Transverse colon (tissue), 4 donors: ENCODE results near the gene ST3GAL4. TPM values are rescaled to one million over a fixed set of nuclear protein-coding genes. Genes with fewer than 3 reads are reported as not detected.

Experiments used
- DNase-seq: peaks from one replicate; pipeline ENCODE4 v3.0.0-alpha.2; 2019
- H3K27ac ChIP-seq, 4 donors: fragments of 200-600 bp; sonication (generic); 2 replicates each; pipeline ENCODE4 v1.5.1; 2016 to 2018; ENCODE audit warnings: inconsistent platforms in 4 of 4
- H3K27me3 ChIP-seq: fragments of 200-600 bp; sonication (generic); 2 replicates; pipeline ENCODE4 v1.5.1; 2017; ENCODE audit warnings: inconsistent platforms
- H3K36me3 ChIP-seq, 4 donors: fragments of 200-600 bp; sonication (generic); 2 replicates each; pipeline ENCODE4 v1.5.1; 2017 to 2019; ENCODE audit warnings: inconsistent platforms in 4 of 4
- H3K4me1 ChIP-seq, 4 donors: fragments of 200-600 bp; sonication (generic); 2 replicates each; pipeline ENCODE4 v1.5.1; 2017 to 2020; ENCODE audit warnings: inconsistent platforms in 4 of 4
- H3K4me3 ChIP-seq, 4 donors: fragments of 200-600 bp; sonication (generic); 1 replicate in 1 of 4; 2 replicates in 3 of 4; pipeline versions ENCODE4 v1.5.1 to v1.6.1; 2017 to 2019; ENCODE audit warnings: inconsistent platforms in 4 of 4
- H3K9me3 ChIP-seq, 2 donors: fragments of 200-600 bp; sonication (generic); 2 replicates each; pipeline ENCODE4 v1.5.1; 2017 to 2019; ENCODE audit warnings: inconsistent platforms in 2 of 2
- CTCF ChIP-seq, 5 experiments: fragments of 200-600 bp in 3 of 5; fragments of 450-650 bp in 2 of 5; sonication (generic) in 3 of 5; IDR thresholded peaks; 1 replicate in 2 of 5; 2 replicates in 3 of 5; pipeline ENCODE4 v1.5.1; 2016 to 2017; ENCODE audit warnings: antibody characterized with exemption in 5 of 5, inconsistent platforms in 3 of 5, mild to moderate bottlenecking in 2 of 5, moderate library complexity in 1 of 5
- EP300 ChIP-seq: sonication (generic); formaldehyde crosslinking; IDR thresholded peaks from one replicate; pipeline ENCODE4 v1.6.1; 2017; ENCODE audit warnings: antibody characterized with exemption, low read depth
- POLR2A ChIP-seq: fragments of 450-650 bp; IDR thresholded peaks from one replicate; pipeline ENCODE4 v1.6.1; 2016; ENCODE audit warnings: antibody characterized with exemption, mild to moderate bottlenecking, moderate library complexity
- POLR2AphosphoS5 ChIP-seq, 3 donors: sonication (generic); formaldehyde crosslinking; IDR thresholded peaks; one replicate each; pipeline ENCODE4 v1.6.1; 2016; ENCODE audit warnings: antibody characterized with exemption in 3 of 3
- WGBS, 2 donors: methylation state at CpG; one replicate each; pipeline ENCODE4 v1.1.5; 2018; ENCODE audit warnings: low coverage in 1 of 2; 5-methylcytosine and 5-hydroxymethylcytosine counted together
- in situ Hi-C, 4 donors: fragments of 200-750 bp; cut with MboI; loops; one replicate each; pipeline versions ENCODE4 v1.15.0 to v1.15.1; 2017; ENCODE audit warnings: low sequenced_read_pairs in 3 of 4, low pct_ligation_motif_present in 1 of 4, low pct_unique_long_range_greater_than_20kb in 1 of 4
- intact Hi-C: fragments of 100-400 bp; cut with DNase I; formaldehyde crosslinking; loops from one replicate; pipeline ENCODE4 v1.15.1; 2023; ENCODE audit warnings: low total_unique reads
- total RNA-seq, 4 donors: library from RNA; depleted of rRNA; stranded (reverse); fragments of >200 nt; gene quantifications; one replicate each; pipeline ENCODE4 v1.1.0, GENCODE V29; 2016

Gene ST3GAL4
- total RNA-seq, 4 donors from 2014 or later, result 26.1 to 206 (median 166) TPM

GRCh38 chr11:126414615-126415014 lies 59.1 kb downstream of the ST3GAL4 start:
- intact Hi-C loops (no loop called here), in situ Hi-C loops (loop anchor here in 2 of 4 donors (10.0 to 25.0 kb wide), 2 partner anchors 100 to 102 kb away; partner anchors contain the start of gene DCPS (in 1 of the 2))
- Histone ChIP-seq H3K36me3 (no peaks in the 10 kb centered on the region), H3K9me3 (no peaks in the 10 kb centered on the region), H3K4me1 (peaks cover 16 to 37% (median 28%) of the 10 kb centered on the region in 4 donors), H3K27ac (peak overlapping the region; percentile 77 to 86 (median 82)), H3K27me3 (no peaks in the 10 kb centered on the region), H3K4me3 (no peak overlapping the region)
- no peak for TF ChIP-seq CTCF (IDR thresholded peaks at IDR 0.05)
- TF ChIP-seq EP300, result no peak
- no peak for TF ChIP-seq POLR2AphosphoS5 (IDR thresholded peaks at IDR 0.05)
- no peak for TF ChIP-seq POLR2A
- 59 to 60% methylated on average over 1 to 5 of the region's 5 CpGs for WGBS, 2 donors
- no peak for DNase-seq

GRCh38 chr11:126415128-126415527 lies 59.6 kb downstream of the ST3GAL4 start:
- in situ Hi-C loops, result loop anchor here in 2 of 4 donors (10.0 to 25.0 kb wide), 2 partner anchors 100 to 103 kb away; partner anchors contain the start of gene DCPS (in 1 of the 2)

GRCh38 chr11:126415669-126416420 lies 60.4 kb downstream of the ST3GAL4 start:
- 30 to 79% methylated on average over 2 to 19 of the region's 19 CpGs for WGBS, 2 donors

More at GRCh38 chr11:126415128-126415527, 59.6 kb downstream of the ST3GAL4 start:
- H3K27me3 ChIP-seq, result no peaks in the 10 kb centered on the region
- H3K9me3 ChIP-seq, result no peaks in the 10 kb centered on the region
- intact Hi-C loops, result no loop called here
- TF ChIP-seq POLR2AphosphoS5 (IDR thresholded peaks at IDR 0.05) (peak; percentile 80 to 83 (median 83)), POLR2A (no peak), CTCF (IDR thresholded peaks at IDR 0.05) (no peak)
- 53% methylated on average over 7 of the region's 7 CpGs; no CpG with 5 or more reads in 1 of the 2 donors for WGBS, 2 donors
- H3K4me1 ChIP-seq, result peaks cover 16 to 41% (median 29%) of the 10 kb centered on the region in 4 donors
- H3K4me3 ChIP-seq, result no peak overlapping the region
- DNase-seq, result peak; percentile 78
- peak overlapping the region; percentile 77 to 86 (median 82) for H3K27ac ChIP-seq
- H3K36me3 ChIP-seq, result no peaks in the 10 kb centered on the region

More at GRCh38 chr11:126415669-126416420, 60.4 kb downstream of the ST3GAL4 start:
- Histone ChIP-seq H3K27me3 (no peaks in the 10 kb centered on the region), H3K27ac (peak overlapping the region; percentile 77 to 86 (median 82)), H3K36me3 (no peaks in the 10 kb centered on the region), H3K4me1 (peaks cover 16 to 44% (median 29%) of the 10 kb centered on the region in 4 donors), H3K4me3 (peak overlapping the region in 2 of 4 donors; percentile 42 to 47), H3K9me3 (no peaks in the 10 kb centered on the region)
- TF ChIP-seq POLR2A (no peak), EP300 (no peak), CTCF (IDR thresholded peaks at IDR 0.05) (no peak), POLR2AphosphoS5 (IDR thresholded peaks at IDR 0.05) (peak in 2 of 3 donors; percentile 64 to 73)
- in situ Hi-C loops (loop anchor here in 2 of 4 donors (10.0 to 25.0 kb wide), 2 partner anchors 101 to 104 kb away; partner anchors contain the start of gene DCPS (in 1 of the 2)), intact Hi-C loops (no loop called here)
- DNase-seq, result peak; percentile 56
